ENCODE data around the gene TMEM150C.

GRCh38 chr4:82484996-82485783 lies 76.6 kb downstream of the TMEM150C start:
- TF ChIP-seq ISL1 (CRISPR knock-in tag; IDR thresholded peaks at IDR 0.05) (no peak), SNAI2 (CRISPR knock-in tag; IDR thresholded peaks at IDR 0.05) (no peak), POU6F1 (CRISPR knock-in tag; IDR thresholded peaks at IDR 0.05; ENCODE audit: borderline replicate concordance, low read depth) (no peak), ESRRG (CRISPR knock-in tag; IDR thresholded peaks at IDR 0.05) (no peak), PATZ1 (CRISPR knock-in tag; IDR thresholded peaks at IDR 0.05; ENCODE audit: borderline replicate concordance) (no peak), RARB (CRISPR knock-in tag; IDR thresholded peaks at IDR 0.05) (no peak)
